HG03575 (cell line): ENCODE results near the gene COL18A1.

ENCODE experiments used
- ATAC-seq: cut with Tn5 transposase; IDR thresholded peaks from one replicate; pipeline ENCODE4 v1.9.1; 2021; ENCODE audit not compliant: unreplicated experiment, insufficient number of reproducible peaks, low FRiP score; ENCODE audit errors: extremely low read depth

The COL18A1 gene

DNA sequence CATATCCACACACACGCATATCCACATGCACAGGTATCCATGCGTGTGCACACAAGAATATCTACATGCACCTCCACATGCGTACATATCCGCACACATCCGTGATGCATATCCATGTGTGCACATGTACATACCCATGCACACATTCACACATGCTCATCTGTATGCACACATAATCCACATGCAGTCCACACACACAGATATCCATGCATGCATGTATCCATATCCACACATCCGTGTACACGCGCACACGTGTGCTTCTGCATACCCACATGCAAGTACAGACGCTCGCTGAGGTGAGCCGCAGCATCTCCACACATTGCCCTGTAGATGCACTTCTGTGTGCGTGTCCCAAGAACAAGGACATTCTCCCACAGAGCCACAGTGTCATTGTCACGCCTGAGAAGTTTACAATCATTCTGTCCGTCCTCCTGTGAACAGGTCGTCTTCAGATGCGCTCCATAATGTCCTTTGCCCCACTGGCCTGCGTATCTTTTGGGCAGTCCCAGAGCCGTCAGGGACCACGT is 43.4 kb downstream of the COL18A1 start:
- ATAC-seq: no peak

DNA sequence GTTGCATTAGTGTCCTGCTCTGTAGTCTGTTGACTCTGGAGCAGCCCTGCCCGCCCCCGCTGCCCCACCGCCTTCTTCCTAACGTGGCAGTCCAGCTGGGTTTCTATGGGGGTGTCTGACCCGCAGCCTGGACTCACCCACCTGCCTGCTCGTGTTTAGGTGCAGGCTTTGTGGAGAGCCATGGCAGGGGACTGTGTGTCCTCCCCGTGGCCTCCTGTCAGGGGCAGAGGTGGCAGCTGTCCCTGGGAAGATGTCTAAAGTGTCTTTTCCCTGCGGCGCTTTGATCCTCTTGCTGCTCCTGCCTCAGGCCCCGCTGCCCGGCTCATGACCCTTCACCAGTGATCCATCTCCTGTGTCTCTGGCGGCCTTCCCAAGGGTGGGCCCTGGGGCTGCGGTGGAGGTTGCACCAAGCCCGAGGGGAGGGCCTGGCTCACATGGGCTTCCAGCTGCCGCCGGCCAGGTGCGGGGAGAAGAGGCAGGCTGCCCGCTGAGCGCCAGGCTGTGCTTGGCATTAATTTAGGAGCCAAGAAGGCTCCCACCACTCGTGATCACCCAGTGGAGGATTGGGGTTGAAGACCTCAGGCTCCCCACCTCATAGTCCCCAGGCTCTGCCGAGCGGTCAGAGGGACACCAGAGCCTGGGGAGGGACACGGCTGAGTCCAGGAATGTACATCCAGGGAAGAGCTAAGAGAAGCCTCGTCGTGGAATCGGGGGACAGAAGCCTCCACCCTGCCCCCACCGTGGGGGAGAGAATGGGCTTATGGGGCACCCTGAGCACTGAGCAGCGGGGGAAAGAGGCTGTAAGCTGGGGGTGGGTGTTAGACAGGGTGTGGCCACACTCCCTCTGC is 44.1 kb downstream of the COL18A1 start:
- no peak for ATAC-seq

DNA sequence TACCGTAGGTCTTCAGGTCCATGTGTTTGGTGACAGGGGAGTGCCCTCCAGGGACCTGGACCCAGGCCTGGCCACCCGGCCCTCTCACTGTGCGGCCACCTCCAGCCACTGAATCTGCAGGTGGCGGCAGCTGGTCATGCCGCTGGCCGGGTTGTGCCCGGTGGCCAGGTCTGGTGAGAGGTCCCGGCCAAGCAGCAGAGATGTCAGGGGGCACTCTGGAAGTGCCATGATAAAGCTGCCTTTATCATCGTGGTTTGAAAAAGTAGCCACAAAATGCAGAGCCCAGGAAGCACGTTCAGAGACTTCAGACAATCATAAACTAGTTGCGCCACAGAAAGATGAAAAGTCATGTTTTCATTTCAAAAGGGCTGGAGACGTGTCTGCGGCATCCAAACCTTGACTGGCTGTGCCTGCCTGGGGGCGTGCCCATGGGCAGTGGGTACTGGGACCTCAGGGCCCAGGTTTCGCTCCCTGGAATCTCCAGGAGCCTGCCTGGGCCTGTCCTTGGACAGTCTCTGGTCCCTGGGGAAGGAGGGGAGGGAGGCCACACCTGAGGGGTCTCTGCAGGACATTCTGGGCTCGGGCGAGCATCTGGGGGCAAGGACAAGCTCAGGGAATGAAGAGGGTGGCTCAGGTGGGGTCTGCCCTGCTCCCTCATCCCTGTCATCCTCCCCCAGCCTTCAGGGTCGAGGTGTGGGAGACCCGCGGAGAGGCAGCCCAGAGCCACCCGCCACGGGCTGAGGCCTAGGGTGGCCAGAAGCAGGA is 44.9 kb downstream of the COL18A1 start:
- no peak for ATAC-seq

DNA sequence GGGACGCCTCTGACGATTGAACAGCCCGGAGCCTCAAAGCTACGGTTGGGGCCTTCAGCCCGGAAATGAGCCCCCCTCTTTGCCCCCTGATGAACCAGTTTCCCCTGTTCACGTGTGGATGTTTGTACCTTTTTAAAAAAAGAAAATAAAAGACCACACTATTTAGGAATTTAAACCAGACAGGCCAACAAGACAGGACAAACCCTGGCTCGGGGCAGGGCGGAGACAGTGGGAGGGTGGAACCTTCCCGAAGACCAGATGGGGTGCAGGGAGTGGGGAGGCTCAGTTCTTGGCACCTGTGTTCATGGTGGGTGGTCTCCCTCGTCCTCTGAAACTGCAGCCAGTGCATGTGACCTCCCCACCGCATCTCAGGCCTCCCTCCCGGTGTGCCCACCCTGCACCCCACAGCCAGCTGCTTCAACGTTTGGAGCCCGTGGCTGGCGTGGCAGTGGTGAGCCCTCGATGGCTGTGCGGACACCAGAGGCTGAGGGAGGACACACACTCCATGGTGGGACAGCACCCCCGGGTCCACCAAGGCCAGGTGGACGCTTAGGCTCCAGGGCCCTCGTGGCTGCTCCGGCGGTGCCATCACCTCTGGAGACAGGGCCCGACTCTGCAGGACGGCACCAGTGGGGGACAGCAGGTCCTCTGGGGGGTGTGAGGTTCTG is 45.6 kb downstream of the COL18A1 start:
- no peak for ATAC-seq

DNA sequence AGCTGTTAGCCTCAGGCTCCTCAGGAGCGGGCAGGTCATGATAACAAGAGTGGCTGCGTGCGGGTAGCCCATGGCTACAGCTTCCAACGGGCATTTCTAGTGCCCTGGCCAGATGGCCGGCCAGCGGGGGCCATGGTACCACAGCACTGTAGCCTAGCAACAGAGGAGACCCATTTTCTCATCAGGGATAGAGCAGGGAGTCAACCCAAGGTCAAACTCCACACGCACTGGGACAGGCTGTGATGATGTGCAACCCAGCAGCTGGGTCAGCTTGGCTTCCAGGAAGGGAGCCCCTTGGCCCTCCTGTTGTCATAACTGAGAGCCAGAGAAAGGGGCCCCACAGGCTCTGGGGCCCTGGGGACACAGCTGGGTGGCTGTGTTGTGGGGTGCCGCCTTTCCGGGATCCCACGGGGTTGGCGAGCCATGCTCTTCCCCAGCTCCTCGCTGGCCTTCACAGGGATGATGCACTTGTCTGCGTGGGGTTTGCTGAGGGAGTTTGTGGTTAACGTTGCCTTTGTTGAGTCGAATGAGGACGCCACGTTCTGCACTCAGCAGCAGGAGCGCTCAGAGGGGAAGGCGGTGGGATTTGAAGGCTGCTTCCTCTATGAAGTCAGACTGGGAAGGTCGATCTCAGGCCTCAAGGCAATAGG is 46.3 kb downstream of the COL18A1 start:
- ATAC-seq: no peak

DNA sequence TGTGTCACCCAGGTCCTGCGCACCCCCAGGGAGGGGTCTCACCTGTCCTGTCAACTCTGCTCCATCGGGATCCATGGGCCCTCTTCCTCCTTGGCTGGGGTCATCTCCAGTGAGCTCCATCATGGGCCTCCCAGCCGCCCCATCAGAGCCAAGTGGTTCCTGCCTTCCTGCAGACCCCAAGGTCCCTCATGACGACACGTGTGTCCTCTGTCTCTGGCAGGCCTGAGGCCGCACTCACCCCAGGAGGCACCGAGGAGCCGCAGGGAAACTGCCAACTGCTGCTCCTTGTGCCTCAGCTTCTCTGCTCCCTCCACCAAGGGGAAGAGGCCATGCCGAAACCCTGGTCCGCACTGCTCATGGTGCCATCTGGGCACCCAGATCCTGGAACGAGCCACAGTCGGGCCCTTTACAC is 46.8 kb downstream of the COL18A1 start:
- ATAC-seq: no peak

DNA sequence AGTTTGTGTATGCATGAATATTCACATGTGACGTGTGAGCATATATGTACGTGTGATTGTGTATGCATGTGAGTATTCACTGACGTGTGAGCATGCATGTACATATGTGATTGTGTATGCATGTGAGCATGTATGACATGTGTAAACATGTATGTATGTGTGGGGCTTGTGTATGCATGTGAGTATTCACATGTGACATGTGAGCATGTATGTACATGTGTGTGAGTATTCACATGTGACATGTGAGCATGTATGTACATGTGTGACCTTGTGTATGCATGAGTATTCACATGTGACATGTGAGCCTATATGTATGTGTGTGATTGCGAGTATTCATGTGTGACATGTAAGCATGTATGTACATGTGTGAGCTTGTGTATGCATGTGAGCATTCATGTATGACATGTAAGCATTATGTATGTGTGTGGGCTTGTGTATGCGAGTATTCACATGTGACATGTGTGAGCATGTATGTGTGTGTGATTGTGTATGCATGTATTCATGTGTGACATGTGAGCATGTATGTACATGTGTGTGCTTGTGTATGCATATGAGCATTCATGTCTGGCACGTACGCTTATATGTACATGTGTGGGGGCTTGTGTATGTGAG is 47.8 kb downstream of the COL18A1 start:
- no peak for ATAC-seq

DNA sequence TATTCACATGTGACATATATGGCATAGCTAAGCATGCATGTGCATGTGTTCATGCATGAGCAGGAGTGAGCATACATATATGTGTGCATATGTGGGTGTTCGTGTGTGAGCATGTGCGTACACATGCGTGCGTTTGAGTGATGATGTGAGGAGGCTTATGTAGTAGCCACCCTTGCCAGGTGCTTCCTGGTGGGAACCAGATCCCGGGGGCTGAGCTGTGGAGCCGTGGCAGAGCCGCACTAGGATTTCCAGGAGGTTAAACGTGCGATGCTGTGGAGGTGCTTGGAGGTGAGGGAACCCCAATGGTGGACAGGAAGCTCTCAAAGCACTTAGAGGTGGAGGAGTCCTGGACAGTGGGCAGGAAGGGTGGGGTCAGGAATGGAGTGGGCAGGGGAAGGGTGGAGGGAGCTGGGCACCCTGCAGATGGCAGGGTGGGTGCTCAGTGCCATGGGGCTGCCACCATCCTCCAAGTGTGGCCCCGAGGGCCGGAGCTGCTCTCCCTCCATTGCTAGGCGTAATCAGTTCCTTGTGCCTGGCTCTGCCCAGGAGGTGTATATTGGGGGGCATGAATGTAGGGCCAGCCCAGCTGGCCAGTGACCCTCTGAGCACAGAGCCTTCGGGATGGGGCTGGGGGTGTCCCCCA is 48.5 kb downstream of the COL18A1 start:
- no peak for ATAC-seq

DNA sequence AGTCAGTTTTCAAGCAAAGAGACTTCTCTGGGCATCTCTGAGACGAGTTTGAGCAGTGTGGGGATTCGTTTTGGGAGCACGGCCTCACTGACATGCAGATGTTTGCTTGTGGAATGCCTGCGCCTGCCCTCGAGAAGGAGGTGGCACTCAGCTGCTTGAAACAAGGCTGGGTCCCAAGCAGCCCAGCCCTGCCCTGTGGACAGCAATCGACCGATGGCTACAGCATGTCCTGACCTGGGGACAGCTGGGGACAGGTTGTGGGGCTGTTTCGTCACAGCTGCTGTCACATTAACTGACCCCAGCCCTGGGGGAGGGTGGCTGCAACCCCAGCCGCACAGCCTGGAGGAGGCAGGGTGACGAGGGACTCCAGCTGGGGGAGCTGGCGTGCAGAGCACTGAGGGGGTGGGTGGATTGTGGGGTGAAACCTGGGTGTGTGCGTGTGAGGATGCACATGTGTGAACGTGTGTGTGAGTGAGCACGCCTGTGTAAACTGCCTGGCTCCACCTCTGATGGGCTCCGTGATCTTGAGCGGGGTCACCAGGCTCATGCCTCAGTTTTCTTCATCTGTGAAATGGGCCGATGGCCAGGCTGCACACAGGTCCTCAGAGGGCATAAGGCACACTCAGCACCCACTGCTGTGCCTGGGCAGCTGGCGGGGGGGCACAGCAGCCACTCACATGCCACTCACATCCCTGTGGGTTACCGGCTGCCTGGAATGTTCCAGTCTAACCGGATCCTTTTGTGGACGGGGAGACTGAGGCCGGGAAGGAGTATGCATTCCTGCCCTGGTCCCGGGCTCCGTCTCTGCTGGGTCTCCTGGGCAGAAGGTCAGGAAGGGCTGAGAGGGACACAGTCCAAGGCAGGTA is 49.3 kb downstream of the COL18A1 start:
- no peak for ATAC-seq

DNA sequence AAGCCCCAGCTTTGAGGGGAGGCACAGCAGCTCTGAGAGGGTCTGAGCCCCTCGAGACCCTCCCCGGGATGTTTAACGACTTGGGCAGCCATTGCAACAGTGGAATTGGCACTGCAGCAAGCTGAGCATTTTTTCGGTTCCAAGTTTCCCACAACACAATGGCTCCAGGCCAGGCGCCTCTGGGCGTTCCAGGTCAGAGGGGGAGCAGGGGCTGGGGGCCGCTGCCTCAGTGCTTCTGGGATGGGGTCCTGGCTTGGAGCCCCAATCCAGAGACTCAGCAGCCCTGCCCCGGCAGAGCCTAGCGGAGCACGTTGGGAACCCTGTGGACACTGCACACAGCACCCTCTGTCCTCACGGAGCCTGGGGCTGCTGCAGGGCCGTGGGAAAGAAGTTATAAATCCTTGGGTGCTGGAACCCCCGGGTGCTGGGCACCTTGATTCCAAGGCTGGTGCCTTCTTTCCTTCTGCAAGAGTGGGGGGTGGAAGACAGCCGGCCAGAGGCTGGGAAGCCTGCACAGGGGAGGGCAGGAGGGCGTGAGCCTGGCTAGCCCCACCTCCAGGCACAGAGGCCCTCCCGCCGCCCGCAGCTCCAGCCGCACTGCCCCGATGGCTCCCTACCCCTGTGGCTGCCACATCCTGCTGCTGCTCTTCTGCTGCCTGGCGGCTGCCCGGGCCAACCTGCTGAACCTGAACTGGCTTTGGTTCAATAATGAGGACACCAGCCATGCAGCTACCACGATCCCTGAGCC is 50.1 kb downstream of the COL18A1 start:
- no peak for ATAC-seq

DNA sequence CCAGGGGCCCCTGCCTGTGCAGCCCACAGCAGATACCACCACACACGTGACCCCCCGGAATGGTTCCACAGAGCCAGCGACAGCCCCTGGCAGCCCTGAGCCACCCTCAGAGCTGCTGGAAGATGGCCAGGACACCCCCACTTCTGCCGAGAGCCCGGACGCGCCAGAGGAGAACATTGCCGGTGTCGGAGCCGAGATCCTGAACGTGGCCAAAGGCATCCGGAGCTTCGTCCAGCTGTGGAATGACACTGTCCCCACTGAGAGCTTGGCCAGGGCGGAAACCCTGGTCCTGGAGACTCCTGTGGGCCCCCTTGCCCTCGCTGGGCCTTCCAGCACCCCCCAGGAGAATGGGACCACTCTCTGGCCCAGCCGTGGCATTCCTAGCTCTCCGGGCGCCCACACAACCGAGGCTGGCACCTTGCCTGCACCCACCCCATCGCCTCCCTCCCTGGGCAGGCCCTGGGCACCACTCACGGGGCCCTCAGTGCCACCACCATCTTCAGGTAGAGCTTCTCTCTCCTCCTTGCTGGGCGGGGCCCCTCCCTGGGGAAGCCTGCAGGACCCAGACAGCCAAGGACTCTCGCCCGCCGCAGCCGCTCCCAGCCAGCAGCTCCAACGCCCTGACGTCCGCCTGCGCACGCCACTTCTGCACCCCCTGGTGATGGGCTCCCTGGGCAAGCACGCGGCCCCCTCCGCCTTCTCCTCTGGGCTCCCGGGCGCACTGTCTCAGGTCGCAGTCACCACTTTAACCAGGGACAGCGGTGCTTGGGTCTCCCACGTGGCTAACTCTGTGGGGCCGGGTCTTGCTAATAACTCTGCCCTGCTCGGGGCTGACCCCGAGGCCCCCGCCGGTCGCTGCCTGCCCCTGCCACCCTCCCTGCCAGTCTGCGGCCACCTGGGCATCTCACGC is 51.0 kb downstream of the COL18A1 start:
- ATAC-seq: no peak

DNA sequence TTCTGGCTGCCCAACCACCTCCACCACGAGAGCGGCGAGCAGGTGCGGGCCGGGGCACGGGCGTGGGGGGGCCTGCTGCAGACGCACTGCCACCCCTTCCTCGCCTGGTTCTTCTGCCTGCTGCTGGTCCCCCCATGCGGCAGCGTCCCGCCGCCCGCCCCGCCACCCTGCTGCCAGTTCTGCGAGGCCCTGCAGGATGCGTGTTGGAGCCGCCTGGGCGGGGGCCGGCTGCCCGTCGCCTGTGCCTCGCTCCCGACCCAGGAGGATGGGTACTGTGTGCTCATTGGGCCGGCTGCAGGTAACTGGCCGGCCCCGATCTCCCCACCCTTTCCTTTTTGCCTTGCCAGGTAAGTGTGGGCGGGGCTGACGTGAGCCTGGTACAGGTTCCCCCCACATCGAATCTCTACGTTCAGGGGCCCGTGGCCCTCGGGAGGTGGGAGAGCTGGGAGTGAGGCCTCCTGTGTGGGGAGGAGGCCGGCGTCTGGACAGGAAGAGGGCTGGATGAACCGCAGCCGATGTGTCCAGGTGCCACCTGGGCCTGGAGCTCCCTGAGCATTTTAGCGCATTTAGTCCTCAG is 51.7 kb downstream of the COL18A1 start:
- no peak for ATAC-seq

DNA sequence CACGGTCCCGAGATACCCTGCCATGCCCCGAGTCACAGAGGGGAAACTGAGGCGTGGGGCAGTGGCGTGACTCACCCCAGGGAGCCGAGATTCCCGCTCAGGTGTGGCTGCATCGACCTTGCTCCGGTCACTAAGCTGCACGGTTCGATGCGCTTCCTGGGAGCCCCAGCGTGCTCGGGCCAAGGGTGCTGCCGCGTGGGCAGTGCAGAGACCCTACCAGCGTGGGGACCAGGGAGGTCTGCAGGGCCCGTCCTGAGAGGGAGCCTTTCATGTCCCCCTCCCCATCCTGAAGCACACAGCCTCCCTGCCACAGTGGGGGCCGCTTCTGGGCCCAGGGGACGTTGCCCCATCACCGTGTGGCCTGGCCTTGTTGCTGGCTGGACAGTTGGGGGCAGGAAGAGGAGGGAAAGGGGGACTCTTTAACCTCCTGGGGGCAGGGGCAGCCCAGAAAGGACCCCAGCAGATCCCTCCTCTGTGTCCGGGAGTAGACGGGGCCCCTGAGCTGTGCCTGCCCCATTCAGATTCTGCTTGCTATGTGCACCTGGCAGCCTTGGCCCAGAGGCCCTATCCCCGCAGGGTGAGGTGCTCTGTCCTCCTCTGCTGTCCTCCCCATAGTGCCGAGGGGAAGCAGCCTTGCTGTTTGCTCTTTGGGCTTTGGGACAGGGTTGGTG is 52.3 kb downstream of the COL18A1 start:
- ATAC-seq: no peak

DNA sequence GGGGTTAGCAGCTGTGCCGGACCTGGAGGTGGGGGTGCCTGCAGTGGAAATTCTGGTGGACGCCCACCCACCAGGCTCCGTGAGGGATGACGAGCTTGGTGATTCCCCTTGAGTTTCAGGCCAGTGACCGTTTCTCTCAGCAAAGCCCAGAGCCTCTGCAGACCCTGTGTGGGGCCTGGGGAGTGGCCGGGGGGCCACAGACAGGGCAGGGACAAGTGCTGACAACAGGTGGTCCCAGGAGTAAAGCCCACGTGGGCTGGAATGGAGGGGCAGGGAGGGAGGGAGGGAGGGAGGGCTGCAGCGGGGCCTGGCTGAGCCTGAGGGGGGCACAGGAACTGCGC is 52.8 kb downstream of the COL18A1 start:
- no peak for ATAC-seq
